PC-3 (cell line): ENCODE data around the gene CERS1.

Experiments
- EZH2phosphoT487 ChIP-seq: fragments of 300-600 bp; sonication (generic); IDR thresholded peaks from 2 replicates; pipeline ENCODE4 v1.6.1; 2018; ENCODE audit warnings: mild to moderate bottlenecking, antibody characterized with exemption, low read length, borderline replicate concordance
- TF ChIP-seq, protein P1 (sequence below): fragments of 300-600 bp; sonication (generic); conservative IDR thresholded peaks from 2 replicates; pipeline ENCODE4 v1.5.1; 2017; ENCODE audit warnings: antibody characterized with exemption, low read depth, mild to moderate bottlenecking, low read length

DNA sequence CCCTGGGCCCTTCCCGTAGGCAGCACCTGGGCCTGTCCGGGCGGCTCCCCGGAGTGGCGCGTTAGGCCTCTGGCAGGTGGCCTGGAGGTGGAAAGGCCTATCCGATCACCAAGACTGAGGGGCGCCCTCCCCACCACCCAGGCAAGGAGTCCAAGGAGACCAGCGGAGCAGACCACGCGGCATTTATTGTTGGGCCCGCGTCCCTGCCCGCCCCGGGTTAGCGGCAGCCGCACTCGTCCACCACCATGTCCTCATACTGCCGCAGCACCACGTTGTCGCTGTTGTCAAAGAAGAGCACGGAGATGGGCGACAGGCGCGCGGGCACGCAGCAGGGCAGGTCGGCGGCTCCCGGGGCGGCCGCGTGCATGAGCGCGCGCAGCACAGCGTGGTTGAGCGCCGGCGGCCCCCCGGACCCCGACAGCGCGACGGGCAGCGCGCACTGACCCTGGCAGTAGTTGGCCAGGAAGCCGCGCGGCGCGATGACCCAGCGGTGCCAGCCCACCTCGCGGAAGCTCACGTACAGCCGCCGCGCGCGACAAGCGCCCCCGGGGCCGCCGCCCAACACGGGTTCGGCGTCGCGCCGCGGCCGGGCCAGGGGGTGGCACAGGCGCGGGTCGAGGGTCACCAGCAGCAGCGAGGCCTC lies 27.5 kb downstream of the CERS1 start:
- TF ChIP-seq, protein P1, sequence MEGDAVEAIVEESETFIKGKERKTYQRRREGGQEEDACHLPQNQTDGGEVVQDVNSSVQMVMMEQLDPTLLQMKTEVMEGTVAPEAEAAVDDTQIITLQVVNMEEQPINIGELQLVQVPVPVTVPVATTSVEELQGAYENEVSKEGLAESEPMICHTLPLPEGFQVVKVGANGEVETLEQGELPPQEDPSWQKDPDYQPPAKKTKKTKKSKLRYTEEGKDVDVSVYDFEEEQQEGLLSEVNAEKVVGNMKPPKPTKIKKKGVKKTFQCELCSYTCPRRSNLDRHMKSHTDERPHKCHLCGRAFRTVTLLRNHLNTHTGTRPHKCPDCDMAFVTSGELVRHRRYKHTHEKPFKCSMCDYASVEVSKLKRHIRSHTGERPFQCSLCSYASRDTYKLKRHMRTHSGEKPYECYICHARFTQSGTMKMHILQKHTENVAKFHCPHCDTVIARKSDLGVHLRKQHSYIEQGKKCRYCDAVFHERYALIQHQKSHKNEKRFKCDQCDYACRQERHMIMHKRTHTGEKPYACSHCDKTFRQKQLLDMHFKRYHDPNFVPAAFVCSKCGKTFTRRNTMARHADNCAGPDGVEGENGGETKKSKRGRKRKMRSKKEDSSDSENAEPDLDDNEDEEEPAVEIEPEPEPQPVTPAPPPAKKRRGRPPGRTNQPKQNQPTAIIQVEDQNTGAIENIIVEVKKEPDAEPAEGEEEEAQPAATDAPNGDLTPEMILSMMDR: no peak
- TF ChIP-seq EZH2phosphoT487: no peak
